ENCODE results near the gene PHF12. TPM values are rescaled to one million over a fixed set of nuclear protein-coding genes. Genes with fewer than 3 reads are reported as not detected.

The PHF12 gene
- total RNA-seq, 6 experiments from 2014 or later = 26.4 to 33.6 (median 29.8) TPM

GRCh38 chr17:28944862-28945741 lies 6.2 kb downstream of the PHF12 start:
- H3K27me3 Mint-ChIP-seq (ENCODE audit: insufficient read depth) = no peaks in the 10 kb centered on the region
- H3K36me3 Mint-ChIP-seq (ENCODE audit: low read depth) = peaks cover 29% of the 10 kb centered on the region
- peak; percentile 67 for DNase-seq
- H3K4me1 Mint-ChIP-seq (ENCODE audit: low read depth) = peaks cover 57% of the 10 kb centered on the region
- peak overlapping the region; percentile 82 for H3K4me3 Mint-ChIP-seq
- TF ChIP-seq, protein P1, sequence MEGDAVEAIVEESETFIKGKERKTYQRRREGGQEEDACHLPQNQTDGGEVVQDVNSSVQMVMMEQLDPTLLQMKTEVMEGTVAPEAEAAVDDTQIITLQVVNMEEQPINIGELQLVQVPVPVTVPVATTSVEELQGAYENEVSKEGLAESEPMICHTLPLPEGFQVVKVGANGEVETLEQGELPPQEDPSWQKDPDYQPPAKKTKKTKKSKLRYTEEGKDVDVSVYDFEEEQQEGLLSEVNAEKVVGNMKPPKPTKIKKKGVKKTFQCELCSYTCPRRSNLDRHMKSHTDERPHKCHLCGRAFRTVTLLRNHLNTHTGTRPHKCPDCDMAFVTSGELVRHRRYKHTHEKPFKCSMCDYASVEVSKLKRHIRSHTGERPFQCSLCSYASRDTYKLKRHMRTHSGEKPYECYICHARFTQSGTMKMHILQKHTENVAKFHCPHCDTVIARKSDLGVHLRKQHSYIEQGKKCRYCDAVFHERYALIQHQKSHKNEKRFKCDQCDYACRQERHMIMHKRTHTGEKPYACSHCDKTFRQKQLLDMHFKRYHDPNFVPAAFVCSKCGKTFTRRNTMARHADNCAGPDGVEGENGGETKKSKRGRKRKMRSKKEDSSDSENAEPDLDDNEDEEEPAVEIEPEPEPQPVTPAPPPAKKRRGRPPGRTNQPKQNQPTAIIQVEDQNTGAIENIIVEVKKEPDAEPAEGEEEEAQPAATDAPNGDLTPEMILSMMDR (IDR thresholded peaks at IDR 0.05) = no peak
- H3K27ac Mint-ChIP-seq = peak overlapping the region; percentile 96
- no peaks in the 10 kb centered on the region for H3K9me3 Mint-ChIP-seq

DNA sequence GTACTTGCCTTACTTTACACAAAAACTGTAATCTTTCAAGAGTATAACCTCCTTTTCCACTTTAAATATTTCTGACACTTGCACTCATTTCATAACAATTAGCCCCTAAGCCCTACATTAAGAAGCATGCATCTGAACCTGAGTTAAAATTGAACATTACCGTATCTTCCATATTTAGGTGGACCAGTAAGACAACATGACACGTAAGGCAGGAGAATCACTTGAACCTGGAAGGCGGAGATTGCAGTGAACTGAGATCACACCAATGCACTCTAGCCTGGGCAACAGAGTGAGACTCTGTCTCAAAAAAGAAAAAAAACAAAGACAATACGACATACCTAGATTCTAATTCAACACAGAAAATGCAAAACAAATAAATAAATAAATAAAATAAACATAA lies 7.0 kb downstream of the PHF12 start:
- DNase-seq = no peak
- Mint-ChIP-seq H3K4me3 (no peak overlapping the region), H3K9me3 (no peaks in the 10 kb centered on the region), H3K4me1 (ENCODE audit: low read depth) (peaks cover 65% of the 10 kb centered on the region), H3K27me3 (ENCODE audit: insufficient read depth) (no peaks in the 10 kb centered on the region), H3K36me3 (ENCODE audit: low read depth) (peaks cover 29% of the 10 kb centered on the region), H3K27ac (peak overlapping the region; percentile 96)
- TF ChIP-seq, protein P1 (IDR thresholded peaks at IDR 0.05) = no peak

DNA sequence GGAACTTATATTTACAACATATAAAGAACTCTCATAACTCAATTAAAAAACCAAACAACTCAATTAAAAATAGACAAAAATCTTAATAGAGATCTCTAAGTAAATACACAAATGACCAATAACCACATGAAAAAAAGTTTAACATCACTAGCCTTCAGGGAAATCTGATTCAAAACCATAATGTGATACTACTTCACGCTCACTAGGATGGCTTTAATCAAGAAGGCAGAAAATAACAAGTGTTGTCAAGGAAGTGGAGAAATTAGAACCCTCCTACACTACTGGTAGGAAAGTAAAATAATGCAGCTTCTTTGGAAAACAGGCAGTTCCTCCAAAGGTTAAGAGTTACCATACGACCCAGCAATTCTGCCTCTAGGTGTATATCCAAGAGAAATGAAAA lies 8.4 kb downstream of the PHF12 start:
- Mint-ChIP-seq H3K4me3 (no peak overlapping the region), H3K4me1 (ENCODE audit: low read depth) (peaks cover 66% of the 10 kb centered on the region), H3K27ac (peak overlapping the region; percentile 18; the same call in 1 of the 2 replicates), H3K27me3 (ENCODE audit: insufficient read depth) (no peaks in the 10 kb centered on the region), H3K9me3 (no peaks in the 10 kb centered on the region), H3K36me3 (ENCODE audit: low read depth) (peaks cover 17% of the 10 kb centered on the region)
- no peak for DNase-seq
- TF ChIP-seq, protein P1 (IDR thresholded peaks at IDR 0.05) = no peak

GRCh38 chr17:28941251-28941650 lies 10.1 kb downstream of the PHF12 start:
- Mint-ChIP-seq H3K4me3 (no peak overlapping the region), H3K36me3 (ENCODE audit: low read depth) (peaks cover 11% of the 10 kb centered on the region), H3K27me3 (ENCODE audit: insufficient read depth) (no peaks in the 10 kb centered on the region), H3K9me3 (no peaks in the 10 kb centered on the region), H3K27ac (no peak overlapping the region), H3K4me1 (ENCODE audit: low read depth) (peaks cover 69% of the 10 kb centered on the region)
- no peak for DNase-seq
- TF ChIP-seq, protein P1 (IDR thresholded peaks at IDR 0.05) = no peak

DNA sequence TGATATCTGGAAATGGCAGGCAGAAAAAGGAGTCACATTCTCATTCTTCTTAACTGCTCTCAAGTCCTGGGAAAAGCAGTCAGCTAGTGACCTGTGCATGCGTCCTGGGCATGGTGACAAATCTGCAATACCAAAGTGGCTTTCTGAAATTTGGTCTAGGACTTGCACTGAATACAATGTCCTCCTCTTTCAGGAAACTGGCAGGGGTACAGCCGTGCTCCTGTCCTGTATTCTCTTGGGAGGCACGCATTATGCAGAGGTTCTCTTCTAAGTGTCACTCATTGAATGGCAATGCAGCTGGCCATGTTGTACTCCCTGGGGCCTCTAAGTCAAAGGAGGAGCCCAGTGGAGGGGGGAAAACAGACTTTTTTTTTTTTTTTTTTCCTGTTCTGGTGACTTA lies 10.6 kb downstream of the PHF12 start:
- TF ChIP-seq, protein P1 (IDR thresholded peaks at IDR 0.05) = no peak
- Mint-ChIP-seq H3K27me3 (ENCODE audit: insufficient read depth) (no peaks in the 10 kb centered on the region), H3K36me3 (ENCODE audit: low read depth) (peaks cover 15% of the 10 kb centered on the region), H3K9me3 (no peaks in the 10 kb centered on the region), H3K4me1 (ENCODE audit: low read depth) (peaks cover 69% of the 10 kb centered on the region), H3K4me3 (no peak overlapping the region), H3K27ac (no peak overlapping the region; the same call in 1 of the 2 replicates)
- DNase-seq = no peak
